Astrocyte of the cerebellum (primary cell): ENCODE results near the gene KLRC3.

Experiments
- DNase-seq: peaks from one replicate; pipeline ENCODE4 v3.0.0-alpha.2; 2011; ENCODE audit warnings: low read depth
- H3K4me3 ChIP-seq: 2 replicates; pipeline ENCODE4 v1.5.1; 2011; ENCODE audit warnings: mild to moderate bottlenecking, low read depth, low read length, moderate library complexity
- in situ Hi-C: cut with HindIII; loops from 2 replicates; pipeline ENCODE4 v1.10.0; 2017; ENCODE audit warnings: low sequenced_read_pairs
- TF ChIP-seq, protein P1 (sequence below): IDR thresholded peaks from 2 replicates; pipeline ENCODE4 v1.5.1; 2012; ENCODE audit warnings: low read length, low read depth, moderate library complexity, mild to moderate bottlenecking; ENCODE audit errors: missing control alignments

The KLRC3 gene

DNA sequence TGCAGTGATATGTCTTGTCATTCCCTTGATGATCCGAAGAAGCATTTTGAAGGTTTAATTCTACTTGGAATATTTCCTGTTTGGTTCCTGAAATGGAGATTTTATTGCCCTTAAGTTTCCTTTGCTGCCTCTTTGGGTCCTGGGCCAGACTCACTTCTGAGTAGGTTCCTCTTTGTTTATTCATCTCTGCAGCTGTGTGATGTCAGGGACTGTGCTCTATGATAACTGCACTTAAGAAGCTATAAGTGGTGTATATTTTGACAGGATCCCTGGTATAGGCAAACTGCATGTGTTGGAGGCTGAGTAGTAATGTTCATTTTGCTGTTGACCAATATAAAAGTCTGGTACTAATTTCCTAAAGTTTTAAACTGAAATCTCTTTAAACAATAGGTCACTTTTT is 11.0 kb downstream of the KLRC3 start, which contains the start of gene KLRC4:
Gene KLRC4, minus strand, starts transcription at position 366 of the 400 bp plus-strand sequence. Its CDS starts 182 bp downstream, at position 184.
- DNase-seq, result no peak
- no peak within 1 kb of the TSS for H3K4me3 ChIP-seq
- in situ Hi-C loops, result no loop called here
- TF ChIP-seq, protein P1, sequence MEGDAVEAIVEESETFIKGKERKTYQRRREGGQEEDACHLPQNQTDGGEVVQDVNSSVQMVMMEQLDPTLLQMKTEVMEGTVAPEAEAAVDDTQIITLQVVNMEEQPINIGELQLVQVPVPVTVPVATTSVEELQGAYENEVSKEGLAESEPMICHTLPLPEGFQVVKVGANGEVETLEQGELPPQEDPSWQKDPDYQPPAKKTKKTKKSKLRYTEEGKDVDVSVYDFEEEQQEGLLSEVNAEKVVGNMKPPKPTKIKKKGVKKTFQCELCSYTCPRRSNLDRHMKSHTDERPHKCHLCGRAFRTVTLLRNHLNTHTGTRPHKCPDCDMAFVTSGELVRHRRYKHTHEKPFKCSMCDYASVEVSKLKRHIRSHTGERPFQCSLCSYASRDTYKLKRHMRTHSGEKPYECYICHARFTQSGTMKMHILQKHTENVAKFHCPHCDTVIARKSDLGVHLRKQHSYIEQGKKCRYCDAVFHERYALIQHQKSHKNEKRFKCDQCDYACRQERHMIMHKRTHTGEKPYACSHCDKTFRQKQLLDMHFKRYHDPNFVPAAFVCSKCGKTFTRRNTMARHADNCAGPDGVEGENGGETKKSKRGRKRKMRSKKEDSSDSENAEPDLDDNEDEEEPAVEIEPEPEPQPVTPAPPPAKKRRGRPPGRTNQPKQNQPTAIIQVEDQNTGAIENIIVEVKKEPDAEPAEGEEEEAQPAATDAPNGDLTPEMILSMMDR, result no peak

DNA sequence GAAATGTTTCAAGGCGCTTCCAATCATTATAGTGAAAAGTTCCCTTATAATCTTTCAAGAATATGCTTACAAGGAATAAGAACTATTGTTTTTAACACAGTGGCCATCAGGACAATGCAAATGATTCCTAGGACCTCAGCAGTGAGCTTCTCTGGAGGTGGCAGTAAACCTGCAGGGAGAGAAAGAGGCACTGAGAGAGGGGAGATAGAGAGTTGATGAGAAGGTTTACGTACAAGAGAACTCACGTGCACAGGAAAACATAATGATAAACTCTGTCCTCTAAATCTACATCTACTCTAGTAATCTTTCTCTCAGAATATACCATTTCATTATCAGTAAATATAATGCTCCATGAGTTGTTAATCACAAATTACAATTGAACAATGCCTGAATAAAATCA is 11.6 kb downstream of the KLRC3 start:
- TF ChIP-seq, protein P1, result no peak
- in situ Hi-C loops, result no loop called here
- DNase-seq, result no peak
- H3K4me3 ChIP-seq, result no peak overlapping the region

DNA sequence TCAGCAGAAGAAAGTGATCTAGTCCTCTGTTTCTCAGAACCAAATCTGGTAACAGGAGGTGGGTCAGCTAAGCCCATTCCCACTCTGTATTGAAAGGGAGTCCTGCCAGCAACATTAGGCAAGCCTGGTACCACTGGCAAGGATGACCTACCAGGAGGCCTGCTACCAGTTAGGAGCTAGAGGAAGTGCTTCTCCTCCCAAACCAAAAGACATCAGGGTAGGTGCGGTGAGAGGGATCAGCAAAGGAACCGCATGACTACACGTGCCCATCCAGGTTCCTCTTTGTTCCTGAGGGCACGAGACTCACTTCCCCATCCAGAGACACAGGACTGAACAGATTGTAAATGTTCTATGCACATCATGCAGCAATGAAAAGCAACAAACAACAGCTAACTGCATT is 13.7 kb downstream of the KLRC3 start:
- H3K4me3 ChIP-seq, result no peak overlapping the region
- in situ Hi-C loops, result no loop called here
- DNase-seq, result no peak
- TF ChIP-seq, protein P1, result no peak

DNA sequence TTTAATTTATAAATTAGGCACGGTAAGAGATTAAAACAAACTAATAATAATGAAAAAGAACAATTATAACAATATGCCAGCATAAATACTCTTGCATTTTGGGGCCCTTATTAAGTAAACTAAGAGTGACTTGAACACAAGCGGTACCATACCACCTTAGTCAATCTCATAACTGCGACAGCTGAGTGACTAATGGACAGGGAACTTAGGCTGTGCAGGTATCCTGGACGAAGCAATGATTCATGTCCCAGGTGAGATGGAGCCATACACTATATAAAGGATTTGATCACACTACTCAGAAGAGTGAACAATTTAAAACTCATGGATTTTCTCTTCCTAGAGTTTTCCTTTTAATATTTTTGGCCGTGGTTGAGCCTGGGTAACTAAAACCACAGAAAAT is 15.1 kb downstream of the KLRC3 start:
- no peak overlapping the region for H3K4me3 ChIP-seq
- in situ Hi-C loops, result no loop called here
- TF ChIP-seq, protein P1, result no peak
- no peak for DNase-seq

DNA sequence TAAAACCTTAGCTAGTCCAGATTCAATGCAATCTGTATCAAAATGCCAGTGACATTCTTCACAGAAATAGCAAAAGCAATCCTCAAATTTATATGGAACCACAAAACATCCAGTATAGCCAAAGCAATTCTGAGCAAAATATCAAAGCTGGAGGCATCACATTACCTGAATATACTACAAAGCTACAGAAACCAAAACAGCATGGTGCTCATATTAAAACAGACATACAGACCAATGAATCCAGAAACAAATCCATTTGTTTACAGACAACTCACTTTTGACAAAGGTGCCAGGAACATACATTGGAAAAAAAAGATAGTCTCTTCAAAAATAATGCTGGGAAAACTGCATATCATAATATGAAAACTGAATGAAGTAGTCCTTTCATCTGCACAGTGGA is 15.6 kb downstream of the KLRC3 start:
- no peak overlapping the region for H3K4me3 ChIP-seq
- TF ChIP-seq, protein P1, result no peak
- DNase-seq, result no peak
- in situ Hi-C loops, result no loop called here

DNA sequence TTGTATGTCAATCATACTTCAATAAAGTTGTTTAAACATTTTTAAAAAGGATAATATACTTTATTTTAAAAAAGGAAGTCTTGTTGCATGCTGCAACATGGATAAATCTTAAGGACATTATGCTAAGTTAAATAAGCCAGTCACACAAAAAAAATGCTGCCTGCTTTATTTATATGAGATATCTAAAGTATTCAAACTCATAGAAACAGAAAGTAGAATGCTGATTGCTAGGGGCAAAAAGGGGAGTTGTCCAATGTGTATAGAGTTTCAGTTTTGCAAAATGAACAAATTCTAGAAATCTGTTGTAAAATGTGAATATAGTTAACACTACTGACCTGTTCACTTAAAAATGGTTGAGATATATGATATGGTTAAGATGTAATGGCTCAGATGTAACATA is 19.6 kb downstream of the KLRC3 start:
- TF ChIP-seq, protein P1, result no peak
- DNase-seq, result no peak
- no peak overlapping the region for H3K4me3 ChIP-seq
- in situ Hi-C loops, result no loop called here

DNA sequence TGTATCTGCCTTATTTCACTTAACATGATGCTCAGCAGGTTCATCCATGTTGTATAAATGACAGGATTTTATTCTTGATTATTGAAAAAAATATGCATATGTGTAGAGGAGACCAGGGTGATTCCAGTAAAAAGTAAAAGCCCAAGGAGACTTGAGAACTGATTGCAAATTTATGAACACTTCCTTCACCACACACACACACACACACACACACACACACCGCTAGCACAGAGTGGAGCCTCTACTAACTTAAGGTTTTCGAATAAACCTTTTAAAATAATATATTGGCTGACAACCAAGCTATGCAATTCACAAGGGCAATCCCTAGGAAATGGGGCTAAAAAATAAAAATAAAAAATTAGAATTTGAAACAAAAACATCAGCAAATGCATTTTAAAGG is 22.2 kb downstream of the KLRC3 start:
- TF ChIP-seq, protein P1, result no peak
- in situ Hi-C loops, result no loop called here
- H3K4me3 ChIP-seq, result no peak overlapping the region
- DNase-seq, result no peak
